HPDE6-E6E7 (cell line): ENCODE data around the gene DPH1.

Source experiments
- DNase-seq: peaks from one replicate; pipeline ENCODE4 v3.0.0; 2011; ENCODE audit warnings: missing footprints; ENCODE audit errors: extremely low spot score

DPH1 gene

DNA sequence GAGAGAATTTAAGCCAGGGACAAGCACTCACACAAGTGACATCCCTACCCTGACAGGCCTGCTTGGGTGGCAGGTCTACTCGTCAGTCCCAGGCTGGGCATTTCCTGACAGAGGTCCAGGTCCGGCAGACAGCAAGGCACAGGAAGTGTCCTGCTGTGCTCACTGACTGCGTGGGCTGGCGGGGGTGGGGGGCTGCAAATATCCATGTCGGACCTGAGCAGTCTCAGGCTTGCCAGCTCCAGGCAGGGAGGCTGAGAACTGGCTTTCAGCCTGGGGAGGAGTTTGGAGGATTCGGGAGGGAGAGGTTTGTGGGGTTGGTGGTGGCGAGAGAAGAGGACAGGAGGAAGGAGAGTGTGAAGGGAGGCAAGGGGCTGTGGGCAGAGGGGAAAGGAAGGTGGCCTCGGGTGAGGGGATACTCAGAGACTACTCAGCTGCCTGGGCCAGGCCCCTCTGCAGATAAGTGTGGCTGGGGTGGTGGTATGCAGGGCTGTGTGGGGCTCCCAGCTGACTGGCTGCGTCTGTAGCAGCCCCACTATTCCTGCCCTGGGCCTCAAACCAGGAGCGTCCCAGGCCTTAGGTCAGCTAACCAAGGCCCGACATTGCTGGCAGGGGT is 32.7 kb downstream of the DPH1 start:
- DNase-seq, result no peak

DNA sequence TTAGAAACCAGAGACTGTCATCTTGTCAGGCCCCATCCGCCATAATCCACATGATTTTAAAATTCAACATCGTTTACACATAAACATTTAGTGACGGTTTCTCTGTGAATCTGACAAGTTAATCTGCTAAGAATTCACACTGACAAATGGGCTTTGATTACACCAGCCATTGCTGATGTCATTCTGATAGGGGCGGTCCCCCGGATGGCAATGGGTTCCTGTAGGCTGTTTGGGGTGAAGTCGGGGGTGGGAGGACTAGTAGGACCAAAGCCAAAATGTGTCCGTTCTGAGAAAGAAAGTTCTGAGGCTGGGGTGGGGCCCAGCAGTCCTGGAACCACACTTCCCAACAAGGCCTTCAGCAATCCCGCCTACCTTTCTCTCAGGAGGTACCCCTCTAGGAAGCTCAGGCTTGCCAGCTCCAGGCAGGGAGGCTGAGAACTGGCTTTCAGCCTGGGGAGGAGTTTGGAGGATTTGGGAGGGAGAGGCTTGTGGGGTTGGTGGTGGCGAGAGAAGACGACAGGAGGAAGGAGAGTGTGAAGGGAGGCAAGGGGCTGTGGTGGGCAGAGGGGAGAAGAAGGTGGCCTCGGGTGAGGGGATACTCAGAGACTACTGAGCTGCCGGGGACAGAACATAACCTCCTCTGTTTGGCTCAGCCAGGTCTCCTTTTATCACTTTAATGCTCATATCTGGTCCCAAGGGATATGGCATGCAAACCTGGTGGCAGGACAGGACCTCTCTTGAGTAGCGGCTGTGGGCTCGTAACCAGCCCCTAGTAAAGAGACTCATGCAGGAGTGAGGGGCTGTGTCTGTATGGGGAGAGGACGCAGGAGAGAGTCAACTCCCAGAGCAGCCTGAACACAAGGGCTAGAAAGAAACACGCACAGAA is 33.6 kb downstream of the DPH1 start:
- no peak for DNase-seq

DNA sequence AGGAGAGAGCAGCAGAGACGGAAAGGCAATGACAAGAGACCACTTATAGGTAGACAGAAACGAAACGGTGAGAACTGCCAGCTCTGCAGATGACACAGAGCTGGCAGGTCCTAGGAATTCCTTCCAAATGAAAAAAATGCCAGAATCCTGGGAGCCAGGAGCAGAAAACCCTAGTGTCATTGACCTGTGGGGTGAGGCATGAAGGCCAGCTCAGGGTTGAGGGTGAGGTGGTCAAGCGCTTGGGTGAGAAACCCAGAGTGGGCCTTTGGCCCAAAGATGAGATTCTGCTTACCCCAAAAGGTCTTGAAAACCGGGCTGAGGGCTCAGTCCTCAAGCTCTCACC is 34.2 kb downstream of the DPH1 start:
- DNase-seq, result no peak

DNA sequence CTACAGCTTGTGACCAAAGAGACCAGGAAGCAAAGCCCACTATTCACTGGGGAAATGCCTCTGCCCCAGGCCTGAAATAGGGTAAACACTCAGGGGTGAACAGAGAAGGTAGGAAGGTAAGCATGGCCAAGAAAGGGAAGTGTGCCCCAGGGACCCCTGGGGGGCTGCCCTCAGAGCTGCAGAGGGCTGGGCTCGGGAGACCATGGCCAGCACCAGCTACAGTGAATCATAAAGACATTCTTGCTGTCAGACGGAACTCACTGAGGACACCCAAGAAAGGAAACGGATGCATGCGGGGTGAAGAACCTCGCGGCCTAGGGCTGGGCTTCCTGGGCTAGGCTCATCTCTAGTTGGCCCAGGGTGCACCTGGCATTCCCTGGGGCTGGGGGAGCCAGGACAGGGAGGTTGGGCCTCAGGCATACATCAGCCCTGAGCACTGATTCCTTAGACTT is 34.6 kb downstream of the DPH1 start:
- no peak for DNase-seq

DNA sequence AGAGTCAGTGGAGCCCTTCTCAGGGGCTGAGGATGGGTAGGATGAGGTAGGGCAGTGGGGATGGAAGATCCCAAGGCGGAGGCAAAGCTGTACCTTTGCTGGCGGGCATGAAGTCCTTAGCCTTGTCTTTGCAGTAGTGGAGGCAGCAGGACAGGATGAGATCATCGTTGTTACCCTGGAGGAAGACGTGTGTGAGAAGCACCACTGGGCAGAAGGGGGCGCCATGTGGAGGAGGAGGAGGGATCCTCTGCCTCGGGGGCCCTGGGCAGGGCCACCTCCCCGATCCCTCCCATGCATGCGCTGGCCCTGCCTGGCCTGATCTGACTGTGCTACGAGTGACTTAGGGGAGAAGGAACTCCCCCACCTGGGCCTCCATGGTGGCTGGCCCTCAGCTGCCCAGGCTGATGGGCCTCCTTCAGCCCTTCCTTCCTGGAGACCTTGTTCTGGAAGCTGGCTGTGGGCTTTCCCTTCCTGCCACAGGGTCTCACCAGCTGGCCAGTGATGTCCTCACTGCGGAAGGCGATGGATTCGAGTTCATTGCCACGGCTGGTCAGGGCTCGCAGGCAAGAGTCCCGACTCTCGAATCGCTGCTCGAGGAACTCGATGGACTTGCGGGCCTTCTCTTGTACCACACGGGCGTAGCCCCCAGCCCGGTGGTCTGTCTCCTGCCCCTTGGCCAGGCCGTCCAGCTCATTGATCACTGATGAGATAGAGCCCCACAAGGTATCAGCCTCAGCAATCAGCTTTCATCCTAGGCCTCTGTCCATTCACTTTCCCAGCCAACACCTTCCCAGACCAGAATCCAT is 35.2 kb downstream of the DPH1 start:
- no peak for DNase-seq

DNA sequence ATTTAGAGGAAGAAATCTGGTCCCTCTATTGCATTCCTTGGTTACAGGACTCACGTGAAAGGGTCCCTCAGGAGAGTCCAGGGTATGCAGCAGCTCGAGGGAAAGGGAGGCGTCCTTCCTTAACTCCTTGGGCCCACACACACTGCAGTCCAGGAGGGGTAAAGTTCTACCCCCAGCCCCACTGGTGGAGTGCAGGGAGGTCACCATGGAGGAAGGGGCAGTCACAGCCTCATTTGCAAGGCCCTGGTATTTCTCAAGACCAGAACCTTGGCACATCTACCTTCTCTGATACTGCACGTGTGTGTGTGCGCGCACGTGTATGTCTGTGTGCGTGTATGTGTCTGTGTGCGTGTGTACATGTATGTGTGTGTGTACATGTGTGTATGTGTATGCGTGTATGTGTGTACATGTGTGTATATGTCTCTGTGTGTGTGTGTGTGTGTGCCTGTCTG is 36.0 kb downstream of the DPH1 start:
- no peak for DNase-seq

DNA sequence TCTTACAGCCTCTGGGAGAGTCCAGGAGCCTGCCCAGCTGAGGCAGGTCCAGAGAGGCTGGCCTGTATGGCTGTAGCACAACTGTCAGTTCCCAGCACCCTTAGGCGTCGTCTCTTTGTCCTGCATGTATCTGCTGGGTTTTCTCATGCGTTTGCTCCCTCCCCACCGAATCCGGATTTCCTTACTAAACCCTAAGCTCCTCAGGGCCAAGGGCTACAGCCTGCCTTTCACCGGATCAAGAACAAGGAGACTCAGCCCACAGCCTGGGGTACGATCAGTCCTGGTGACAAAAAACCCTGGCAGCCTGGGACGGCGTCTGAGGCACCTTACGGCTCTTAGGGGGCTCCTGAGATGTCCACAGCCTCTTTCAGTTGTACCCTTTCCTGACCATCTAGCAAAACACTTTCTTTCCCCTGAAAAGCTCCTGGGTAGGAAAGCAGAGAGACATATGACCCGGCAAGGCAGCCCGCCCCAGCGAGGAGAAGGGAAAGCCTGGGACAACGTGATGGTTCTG is 37.2 kb downstream of the DPH1 start:
- no peak for DNase-seq

DNA sequence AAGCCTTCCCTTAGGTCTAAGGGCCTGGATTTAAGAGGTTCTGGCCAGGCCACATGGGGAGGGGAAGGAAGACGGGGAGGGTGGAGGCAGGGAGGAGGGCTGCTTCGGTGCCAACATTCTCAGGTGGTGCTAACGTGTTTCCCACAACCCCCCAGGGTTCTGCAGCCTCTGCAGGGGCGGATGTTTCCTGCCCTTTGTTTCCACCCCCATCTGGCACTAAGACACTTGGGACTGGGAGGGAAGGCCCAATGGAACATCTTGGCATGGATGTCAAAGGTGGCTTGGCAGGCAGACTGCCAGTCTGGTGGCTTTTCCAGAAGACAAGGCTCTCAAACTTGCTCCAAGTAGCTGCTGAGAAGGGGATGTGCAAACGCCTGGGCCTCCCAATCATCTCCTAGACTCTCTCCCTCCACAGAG is 37.7 kb downstream of the DPH1 start:
- DNase-seq, result no peak

DNA sequence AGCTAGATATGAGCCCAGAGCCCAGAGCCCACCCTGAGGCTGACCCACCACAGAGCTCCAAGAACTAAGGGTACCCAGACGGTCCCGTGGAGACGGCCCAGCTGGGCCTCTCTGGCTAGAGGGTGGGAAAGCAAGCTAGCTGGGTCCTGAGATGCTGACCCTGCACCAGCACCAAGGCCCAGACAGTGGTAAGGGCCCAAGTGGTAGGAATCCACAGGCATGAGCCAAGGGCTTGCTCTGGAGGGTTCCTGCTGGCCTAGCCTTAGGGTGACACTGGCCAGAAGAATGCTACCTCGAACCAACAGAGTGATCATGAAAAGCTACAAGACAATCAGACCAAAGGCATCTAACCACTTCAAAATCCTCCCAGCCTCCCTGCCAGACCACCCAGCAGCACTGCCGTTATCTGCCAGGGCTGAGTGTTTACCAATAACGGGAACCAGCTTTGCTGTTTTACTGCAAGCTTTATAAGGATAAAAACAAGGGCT is 38.1 kb downstream of the DPH1 start:
- DNase-seq, result no peak

DNA sequence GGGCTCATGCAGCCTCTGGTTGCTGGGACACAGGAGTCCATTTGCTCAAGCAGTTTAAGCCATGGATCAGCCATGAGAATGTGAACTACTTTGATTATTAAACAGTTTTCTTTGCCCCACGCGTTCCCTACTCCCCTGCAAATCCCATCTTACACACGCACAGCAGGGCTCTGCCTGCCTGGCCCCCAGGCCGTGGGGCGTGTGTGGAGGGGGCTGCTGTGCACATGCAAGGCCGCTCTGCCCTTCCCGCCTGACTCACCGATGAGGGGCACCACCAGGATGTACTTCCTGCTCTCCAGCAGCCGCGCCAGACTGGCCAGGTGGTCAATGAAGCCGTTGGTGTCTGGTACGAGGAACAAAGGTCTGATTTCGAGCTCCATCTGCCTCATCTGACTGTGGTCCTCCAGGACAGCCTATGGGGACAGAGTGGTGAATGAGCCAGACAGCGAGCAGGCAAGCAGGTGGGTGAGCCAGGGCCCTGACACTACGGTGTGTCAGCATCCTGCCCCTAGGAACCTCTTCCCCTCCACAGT is 38.6 kb downstream of the DPH1 start:
- no peak for DNase-seq

DNA sequence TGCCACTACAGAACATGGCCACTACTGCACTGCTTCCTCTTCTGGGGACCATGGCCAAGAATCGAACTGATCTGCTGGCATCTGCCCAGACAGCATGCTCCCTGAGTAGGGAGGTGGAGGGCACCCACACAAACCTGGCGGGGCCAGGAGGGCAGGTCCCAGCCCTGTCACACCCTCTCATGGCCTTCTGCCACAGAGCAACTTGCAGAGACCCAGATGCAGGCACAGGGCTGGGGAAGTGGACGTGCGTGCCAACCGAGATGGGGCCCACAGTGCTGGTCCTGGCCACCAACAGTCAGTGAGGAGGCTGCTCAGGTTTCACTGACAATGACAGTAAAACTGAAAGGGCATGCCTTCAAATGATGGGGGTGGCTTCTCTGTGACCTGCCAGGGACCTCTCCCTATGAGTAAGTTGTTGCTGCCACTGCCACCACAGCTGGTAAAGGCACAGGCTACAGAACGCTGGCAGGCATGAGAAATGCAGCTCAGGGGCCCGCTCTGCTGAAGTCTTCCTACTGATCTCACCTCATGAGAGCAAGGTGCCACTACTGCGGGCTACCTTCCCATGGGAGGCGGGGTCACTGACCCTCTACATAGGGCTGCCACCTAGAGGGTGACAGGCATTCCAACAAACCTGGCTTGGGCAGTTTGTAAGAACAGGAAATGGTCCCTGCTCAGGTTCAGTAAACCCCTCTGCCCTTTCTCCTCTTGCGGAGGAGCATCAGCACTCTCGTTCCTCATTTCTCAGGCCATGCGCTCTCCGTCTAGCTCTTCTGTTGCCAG is 40.5 kb downstream of the DPH1 start:
- DNase-seq, result no peak

DNA sequence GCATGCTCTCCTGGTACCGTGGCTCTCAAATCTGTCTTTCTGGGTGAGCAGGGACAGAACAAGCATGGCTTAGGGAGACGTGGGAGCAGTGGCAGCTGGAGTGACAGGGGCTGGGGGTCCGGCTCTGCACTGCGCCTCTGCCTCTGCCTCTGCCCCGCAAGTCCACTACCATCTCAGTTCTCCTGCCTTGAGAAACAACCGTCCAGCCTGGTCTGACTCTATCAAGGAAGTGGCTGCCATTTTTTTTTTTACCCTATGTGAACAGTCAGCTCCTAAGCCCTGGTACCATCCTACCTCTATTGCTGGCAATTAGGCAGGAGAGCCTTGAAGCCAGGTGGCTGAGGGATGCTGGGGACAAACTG is 41.1 kb downstream of the DPH1 start:
- DNase-seq, result no peak

DNA sequence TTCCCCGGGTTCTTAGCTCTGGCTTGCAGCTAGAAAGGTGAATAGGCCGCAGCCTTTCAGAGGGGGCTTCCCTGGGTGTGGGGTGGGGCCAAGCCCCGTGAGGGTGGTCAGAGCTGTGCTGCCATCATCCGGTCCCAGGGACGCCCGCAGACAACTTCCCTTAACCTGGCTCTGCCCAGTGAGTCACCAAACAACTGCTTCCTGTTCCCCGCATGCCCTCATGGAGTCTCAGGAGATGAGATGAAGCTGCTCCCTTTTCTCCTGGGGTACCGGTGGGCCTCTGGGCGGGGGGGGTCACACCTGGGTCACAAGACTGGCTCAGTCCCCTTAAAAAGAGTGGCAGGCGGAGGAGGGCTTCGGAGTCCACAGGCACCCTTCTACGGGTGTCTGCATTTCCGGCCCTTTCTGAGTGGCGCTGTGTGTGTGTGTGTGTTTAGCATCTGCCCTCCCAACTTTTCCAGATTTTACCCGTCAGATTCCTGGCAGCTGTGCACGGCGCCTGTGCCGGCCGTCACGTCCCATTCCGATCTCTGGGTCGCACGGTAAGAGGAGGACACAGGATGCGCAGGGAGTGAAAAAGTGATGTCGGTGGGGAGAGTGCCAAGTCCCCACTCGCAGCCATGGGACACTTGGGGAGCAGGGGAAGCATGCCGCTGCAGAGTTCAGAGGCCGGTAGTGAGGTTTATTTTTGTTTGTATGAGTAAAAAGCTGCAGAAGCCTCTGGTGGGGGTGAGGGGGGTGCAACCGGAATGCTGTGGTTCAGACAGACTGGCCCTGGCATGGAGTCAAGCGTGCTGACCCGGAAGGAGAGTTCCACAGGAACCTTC is 41.7 kb downstream of the DPH1 start:
- DNase-seq, result no peak

DNA sequence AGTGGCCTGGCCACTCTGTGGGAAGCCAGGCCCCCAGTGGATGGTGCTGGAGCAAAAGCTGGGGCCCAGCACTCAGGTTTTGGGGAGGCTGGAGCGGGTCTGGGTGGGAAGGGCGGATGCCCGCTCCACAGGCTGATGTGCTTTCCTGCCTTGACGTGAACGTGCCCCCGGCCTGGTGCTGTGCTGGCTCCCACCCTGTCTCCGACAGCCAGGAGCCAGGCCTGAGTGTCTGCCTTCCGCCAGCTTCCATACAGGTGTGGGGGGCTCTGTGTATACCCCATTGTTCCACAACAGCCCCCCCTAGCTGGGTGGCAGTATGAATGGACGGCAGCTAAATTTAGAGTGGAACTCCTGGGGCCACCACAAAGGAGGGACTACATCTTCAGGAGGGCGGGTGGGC is 45.0 kb downstream of the DPH1 start:
- no peak for DNase-seq

DNA sequence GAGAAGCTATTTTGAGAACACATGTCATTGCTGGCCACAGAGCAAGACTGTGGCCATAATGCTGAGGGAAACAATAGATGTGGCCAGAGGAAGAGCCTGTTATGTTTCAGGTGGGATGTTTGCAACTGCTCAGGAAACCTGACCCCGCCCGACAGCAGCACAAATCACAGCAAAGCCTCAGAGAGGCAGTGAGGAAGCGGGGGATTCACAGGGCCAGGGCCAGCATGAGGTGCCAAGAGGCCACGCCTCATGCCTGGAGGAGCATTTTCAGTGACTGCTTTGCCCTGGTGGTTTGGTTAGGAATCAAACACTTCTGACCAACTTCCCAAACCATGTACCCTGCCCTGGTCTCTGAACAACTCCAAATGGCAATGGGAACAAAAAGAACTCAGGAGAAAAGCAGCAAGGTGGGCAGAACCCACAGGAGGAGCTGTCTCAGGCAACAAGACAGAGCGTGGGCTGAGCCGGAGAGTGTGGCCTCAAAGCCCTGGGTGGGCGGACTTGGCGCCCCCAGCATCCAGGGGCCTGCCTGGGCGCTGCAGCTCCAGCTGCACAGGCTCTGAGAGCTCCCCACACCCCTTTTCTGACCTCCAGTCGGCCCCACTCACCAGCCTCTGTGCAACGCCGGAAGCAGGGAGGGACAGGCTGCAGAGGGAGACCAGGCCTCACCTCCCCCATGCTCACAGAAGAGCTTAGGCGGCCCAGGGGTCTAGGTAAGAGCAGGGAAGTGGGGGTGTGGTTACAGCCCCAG is 45.6 kb downstream of the DPH1 start:
- no peak for DNase-seq

DNA sequence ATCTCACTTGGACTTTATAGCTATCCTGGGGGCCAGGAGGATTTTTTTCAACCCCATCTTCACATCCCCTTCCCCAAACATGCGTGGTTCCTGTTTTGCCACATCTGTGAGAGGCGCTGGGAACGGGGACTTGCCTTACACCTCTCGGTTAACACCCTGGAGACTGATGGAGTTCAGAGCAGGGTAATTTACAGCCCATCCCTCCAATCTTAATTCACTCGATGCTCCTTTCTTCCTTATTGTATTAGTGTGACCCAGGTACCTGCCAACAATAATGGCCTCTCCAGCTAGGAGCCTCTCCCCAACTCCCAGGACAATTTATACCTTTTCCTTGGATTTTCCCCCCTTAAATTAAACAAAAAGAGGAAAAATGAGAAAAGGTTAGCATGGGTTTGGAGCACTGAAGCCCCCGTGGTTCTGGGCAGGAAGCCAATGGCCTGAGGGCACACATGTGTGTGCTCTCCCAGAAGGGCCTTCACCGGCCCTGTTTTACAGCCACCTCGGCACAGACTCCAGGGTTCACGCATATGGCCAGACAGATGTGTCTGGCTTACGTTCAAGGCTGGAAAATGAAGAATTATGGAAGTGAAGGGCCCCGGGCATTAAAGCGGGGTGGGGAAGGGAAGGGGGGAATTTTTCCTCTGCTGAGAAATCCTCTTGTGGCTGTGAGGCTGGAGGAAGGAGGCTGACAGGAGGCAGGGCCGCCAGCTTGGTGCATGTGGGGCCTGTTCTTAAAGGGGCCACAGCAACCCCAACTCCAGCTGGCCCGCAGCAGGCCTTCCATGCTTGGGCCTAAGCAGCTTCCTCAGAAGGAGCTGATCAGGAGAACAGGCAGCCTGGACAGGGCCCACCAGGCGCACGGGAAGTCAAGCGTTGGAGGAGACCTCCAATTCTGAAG is 46.4 kb downstream of the DPH1 start:
- DNase-seq, result no peak

DNA sequence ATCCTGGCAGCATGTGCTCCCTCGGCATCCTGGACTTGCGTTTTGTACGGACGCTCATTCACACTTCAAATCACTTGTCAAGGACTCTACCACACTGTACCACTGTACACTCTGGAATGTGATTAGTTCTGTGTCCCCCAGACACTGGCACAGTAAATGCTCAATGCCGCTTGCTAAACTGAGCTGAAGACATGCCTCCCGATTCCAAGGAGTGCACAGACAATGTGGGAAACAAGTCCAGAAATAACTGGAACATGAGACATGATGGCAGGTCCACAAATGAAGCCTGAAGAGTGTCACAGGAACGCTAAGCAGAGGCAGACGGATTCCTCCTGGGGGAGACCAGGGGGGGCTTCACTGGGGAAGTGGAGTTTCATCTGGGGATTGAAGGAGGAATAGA is 47.1 kb downstream of the DPH1 start:
- no peak for DNase-seq

DNA sequence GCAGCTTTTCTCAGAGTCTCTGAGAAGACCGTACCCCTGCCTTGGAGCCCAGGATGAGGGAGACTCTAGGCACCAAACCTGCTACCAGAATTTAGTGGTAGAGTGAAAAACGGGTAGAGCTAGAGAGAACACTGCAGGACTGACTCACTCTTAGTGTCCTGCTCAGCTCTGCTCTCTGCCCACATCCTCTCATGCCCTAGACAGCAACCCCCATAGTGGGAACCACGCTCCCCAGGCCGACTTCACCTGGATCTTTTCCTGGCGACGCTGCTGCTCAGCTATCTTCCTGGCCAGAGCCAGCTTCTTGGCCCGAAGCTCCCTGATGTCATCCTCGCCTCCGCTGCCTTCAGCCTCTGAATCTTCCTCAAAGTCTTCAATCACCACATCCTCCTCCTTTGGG is 51.6 kb downstream of the DPH1 start:
- DNase-seq, result no peak
